ENCODE data around the gene KCNJ1. TPM values are rescaled to one million over a fixed set of nuclear protein-coding genes. Genes with fewer than 3 reads are reported as not detected.

KCNJ1 gene
- total and polyA plus RNA-seq, 2 of the 8 experiments (the other 6 are each of a cell fraction or from before 2014, with no cell fraction given): 0.17 to 0.23 TPM

- Histone ChIP-seq H4K8ac (ENCODE audit: extremely low read depth, insufficient read depth, low read length) (peak overlapping the region; percentile 72), H3K4ac (replicated peaks; ENCODE audit: insufficient read length, low read depth, low read length) (no peak overlapping the region), H3K27ac (ENCODE audit: low read depth, low read length) (no peak overlapping the region), H2BK5ac (ENCODE audit: low read depth, low read length) (0 out of 2 replicates have a peak overlapping the region, but pooled peaks have one; percentile 12), H4K91ac (replicated peaks; ENCODE audit: insufficient read length, low read length) (peak overlapping the region; percentile 31), H3K9me3 (ENCODE audit: insufficient read depth in 2 of 2, low read depth in 1 of 2, low read length in 1 of 2) (no peaks in the 10 kb centered on the region), H3K36me3 (ENCODE audit: control insufficient read depth in 2 of 4, insufficient read depth in 4 of 4, low read length in 3 of 4) (no peaks in the 10 kb centered on the region), H4K20me1 (replicated peaks in 1 of 2; ENCODE audit: control insufficient read depth in 1 of 2, insufficient read depth in 2 of 2, low read length in 2 of 2) (no peaks in the 10 kb centered on the region), H2BK120ac (replicated peaks; ENCODE audit: low read depth, low read length) (no peak overlapping the region), H3K23ac (ENCODE audit: insufficient read length) (no peak overlapping the region), H3K56ac (replicated peaks; ENCODE audit: insufficient read length, low read depth, low read length) (no peak overlapping the region), H3K23me2 (ENCODE audit: low read depth, low read length) (peaks cover 7% of the 10 kb centered on the region; the same call in 1 of the 2 replicates), H3K14ac (ENCODE audit: insufficient read length) (no peak overlapping the region), H2BK15ac (ENCODE audit: low read length) (peak overlapping the region; percentile 50), H3K79me2 (ENCODE audit: control insufficient read depth in 1 of 2, insufficient read depth in 2 of 2, low read length in 2 of 2) (no peaks in the 10 kb centered on the region), H3K18ac (ENCODE audit: extremely low read depth, low read length) (no peak overlapping the region), H3K27me3 (replicated peaks in 1 of 4; ENCODE audit: control insufficient read depth in 3 of 4, extremely low read depth in 1 of 4, insufficient read depth in 3 of 4, low read length in 3 of 4) (peaks cover 0 to 8% (median 6%) of the 10 kb centered on the region in 4 experiments; a peak in 4 of 7 replicates), H3K9ac (replicated peaks in 1 of 4; ENCODE audit: extremely low read depth in 1 of 4, low read depth in 3 of 4, low read length in 3 of 4) (no peak overlapping the region), H3K4me3 (ENCODE audit: extremely low read depth in 1 of 4, insufficient read depth in 2 of 4, low read depth in 3 of 4, low read length in 4 of 4) (no peak overlapping the region), H2BK12ac (ENCODE audit: low read depth, low read length) (peak overlapping the region; percentile 40; the same call in 1 of the 2 replicates), H4K5ac (ENCODE audit: insufficient read length, low read depth, low read length) (no peak overlapping the region), H2AK5ac (ENCODE audit: low read depth, low read length) (no peak overlapping the region), H3K79me1 (ENCODE audit: low read depth, low read length) (no peaks in the 10 kb centered on the region), H2AFZ (ENCODE audit: low read length) (no peak overlapping the region), H3K4me1 (replicated peaks in 1 of 4; ENCODE audit: control insufficient read depth in 3 of 4, insufficient read depth in 4 of 4, low read length in 3 of 4) (peaks cover 8 to 28% (median 12%) of the 10 kb centered on the region in 4 experiments; a peak in 6 of 7 replicates), H3K4me2 (ENCODE audit: insufficient read depth in 1 of 2, low read depth in 2 of 2, low read length in 2 of 2) (no peak overlapping the region), H2BK20ac (ENCODE audit: low read length) (no peak overlapping the region)
- FAIRE-seq (no peak), DNase-seq (ENCODE audit: low read depth in 1 of 2, low spot score in 2 of 2) (no peak)
- POLR2A ChIA-PET (ENCODE audit: partially characterized antibody): no interaction called here
- WGBS, 2 experiments (ENCODE audit: extremely low coverage in 1 of 2, insufficient coverage in 1 of 2, insufficient read length in 1 of 2, insufficient replicate concordance in 2 of 2, low coverage in 1 of 2, low lambda C conversion rate in 2 of 2, missing lambda C conversion rate in 1 of 2): 88% methylated on average over 8 of the region's 8 CpGs; no CpG with 5 or more reads in 1 of the 2 experiments
- CTCF ChIA-PET (ENCODE audit: partially characterized antibody): interaction anchor here (3.9 kb wide), 1 partner anchor 11 kb away, joined by 14 read pairs; no protein-coding TSS in a partner anchor
- TF ChIP-seq YY1 (IDR thresholded peaks at IDR 0.05; ENCODE audit: low read depth, low read length): no peak
- TF ChIP-seq CTCF (IDR thresholded peaks at IDR 0.05; ENCODE audit: control extremely low read depth in 1 of 3, insufficient read depth in 1 of 3, low read depth in 1 of 3, low read length in 3 of 3): no peak
These were observed 47.9 kb downstream of the KCNJ1 start for GRCh38 chr11:128819198-128819597.

Data from H1 (cell line).